ENCODE data around the gene CDC16.
A peak's percentile ranks its signal among the peaks of the same experiment; 100 is the strongest.

Gene CDC16

DNA sequence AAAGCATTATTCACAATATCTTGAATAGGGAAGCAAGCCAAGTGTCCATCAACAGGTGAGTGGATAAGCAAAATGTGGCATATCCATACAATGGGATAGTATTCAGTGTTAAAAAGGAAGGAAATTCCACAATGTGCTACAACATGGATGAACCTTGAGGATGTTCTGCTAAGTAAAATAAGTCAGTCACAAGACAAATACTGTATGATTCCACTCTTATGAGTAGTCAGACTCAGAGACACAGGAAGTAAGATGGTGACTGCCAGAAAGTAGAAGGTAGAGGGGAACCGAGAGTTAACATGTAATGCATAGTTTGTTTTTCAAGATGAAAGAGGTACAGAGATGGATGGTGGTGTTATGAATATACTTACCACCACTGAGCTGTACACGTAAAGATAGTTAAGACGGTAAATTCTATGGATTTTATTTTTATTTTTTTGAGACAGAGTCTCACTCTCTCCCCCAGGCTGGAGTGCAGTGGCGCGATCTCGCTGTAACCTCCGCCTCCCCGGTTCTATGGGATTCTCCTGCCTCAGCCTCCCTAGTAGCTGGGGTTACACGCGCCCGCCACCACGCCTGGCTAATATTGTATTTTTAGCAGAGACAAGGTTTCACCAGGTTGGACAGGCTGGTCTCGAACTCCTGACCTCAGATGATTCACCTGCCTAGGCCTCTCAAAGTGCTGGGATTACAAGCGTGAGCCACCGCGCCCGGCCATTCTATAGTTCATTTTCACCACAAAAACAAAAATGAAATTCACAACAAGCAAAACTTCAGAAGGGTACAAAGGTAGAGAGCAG, 78.6 kb downstream of the CDC16 start:
- Histone ChIP-seq H3K27ac (ENCODE audit: low read depth, low read length, poor library complexity, severe bottlenecking) (peak overlapping the region; percentile 93), H4K20me1 (ENCODE audit: insufficient read depth, low read length) (no peaks in the 10 kb centered on the region), H3K4me2 (ENCODE audit: low read length) (peak overlapping the region; percentile 89), H3K9me2 (ENCODE audit: low read depth, low read length) (no peaks in the 10 kb centered on the region), H3K4me3 (ENCODE audit: low read depth, low read length, poor library complexity, severe bottlenecking) (peak overlapping the region; percentile 75), H3K9ac (ENCODE audit: low read length) (peak overlapping the region; percentile 93), H3K9me3 (ENCODE audit: low read length) (no peaks in the 10 kb centered on the region), H3F3A (ENCODE audit: insufficient read depth, low read length) (peaks cover 8% of the 10 kb centered on the region; the same call in 1 of the 2 replicates), H3K4me1 (ENCODE audit: insufficient read depth, low read length, severe bottlenecking) (peaks cover 84% of the 10 kb centered on the region), H2AFZ (ENCODE audit: low read length) (no peak overlapping the region; the same call in 1 of the 2 replicates), H3K79me2 (ENCODE audit: insufficient read depth, low read length) (peaks cover 43% of the 10 kb centered on the region), H3K27me3 (ENCODE audit: insufficient read depth, low read length) (no peaks in the 10 kb centered on the region), H3K36me3 (ENCODE audit: insufficient read depth, low read length) (peaks cover 26% of the 10 kb centered on the region; the same call in 1 of the 2 replicates)
- no peak for TF ChIP-seq EZH2 (IDR thresholded peaks at IDR 0.05; ENCODE audit: borderline replicate concordance, low read length)
- TF ChIP-seq, protein P1, sequence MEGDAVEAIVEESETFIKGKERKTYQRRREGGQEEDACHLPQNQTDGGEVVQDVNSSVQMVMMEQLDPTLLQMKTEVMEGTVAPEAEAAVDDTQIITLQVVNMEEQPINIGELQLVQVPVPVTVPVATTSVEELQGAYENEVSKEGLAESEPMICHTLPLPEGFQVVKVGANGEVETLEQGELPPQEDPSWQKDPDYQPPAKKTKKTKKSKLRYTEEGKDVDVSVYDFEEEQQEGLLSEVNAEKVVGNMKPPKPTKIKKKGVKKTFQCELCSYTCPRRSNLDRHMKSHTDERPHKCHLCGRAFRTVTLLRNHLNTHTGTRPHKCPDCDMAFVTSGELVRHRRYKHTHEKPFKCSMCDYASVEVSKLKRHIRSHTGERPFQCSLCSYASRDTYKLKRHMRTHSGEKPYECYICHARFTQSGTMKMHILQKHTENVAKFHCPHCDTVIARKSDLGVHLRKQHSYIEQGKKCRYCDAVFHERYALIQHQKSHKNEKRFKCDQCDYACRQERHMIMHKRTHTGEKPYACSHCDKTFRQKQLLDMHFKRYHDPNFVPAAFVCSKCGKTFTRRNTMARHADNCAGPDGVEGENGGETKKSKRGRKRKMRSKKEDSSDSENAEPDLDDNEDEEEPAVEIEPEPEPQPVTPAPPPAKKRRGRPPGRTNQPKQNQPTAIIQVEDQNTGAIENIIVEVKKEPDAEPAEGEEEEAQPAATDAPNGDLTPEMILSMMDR (IDR thresholded peaks at IDR 0.05; ENCODE audit: low read length), result no peak

DNA sequence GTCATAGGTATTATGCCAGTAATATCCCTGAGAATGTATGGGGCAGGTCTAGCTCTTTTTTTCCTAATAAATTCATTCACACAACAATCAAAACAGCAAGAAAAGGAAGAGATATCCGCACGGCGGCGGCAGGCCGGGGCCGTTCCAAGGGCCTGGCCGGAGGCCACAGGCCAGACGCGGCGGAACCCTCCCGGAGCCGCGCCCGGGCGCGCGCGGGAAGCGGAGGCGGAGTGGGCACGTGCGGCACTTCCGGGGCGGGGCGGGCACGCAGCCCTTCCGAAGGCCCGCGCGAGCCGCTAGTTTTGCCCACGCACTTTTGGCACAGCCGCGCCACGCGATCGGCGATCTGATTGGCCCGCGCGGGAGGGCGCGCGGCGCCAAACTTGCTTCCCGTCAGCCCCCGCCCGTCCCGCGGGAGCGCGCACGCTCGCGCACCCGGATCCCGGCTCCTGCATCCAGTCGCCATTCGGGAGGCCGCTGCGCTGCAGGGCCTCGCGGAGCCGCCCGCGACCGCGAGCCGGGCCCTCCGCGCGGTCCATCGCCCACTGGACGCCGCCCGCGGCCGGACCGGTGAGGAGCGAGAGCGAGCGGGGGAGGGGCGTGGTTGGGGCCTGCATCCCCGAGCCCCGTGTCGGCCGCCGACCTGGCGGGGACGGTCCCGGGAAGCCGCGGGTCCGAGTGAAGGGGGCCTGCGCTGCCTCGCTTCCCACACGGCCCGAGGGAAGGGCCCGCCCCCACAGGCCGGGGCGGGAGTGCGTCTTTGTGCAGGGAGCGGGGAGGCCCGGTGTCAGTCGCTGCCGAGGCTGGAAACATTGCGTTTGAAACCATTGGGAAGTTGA, 79.6 kb downstream of the CDC16 start, which contains the start of gene CHAMP1:
Gene CHAMP1 (plus strand): TSS at position 430 of the 839 bp plus-strand sequence. CDS start 9,340 bp downstream, outside the sequence.
- TF ChIP-seq, protein P1 (IDR thresholded peaks at IDR 0.05; ENCODE audit: low read length), result no peak
- no peak for TF ChIP-seq EZH2 (IDR thresholded peaks at IDR 0.05; ENCODE audit: borderline replicate concordance, low read length)
- Histone ChIP-seq H3K79me2 (ENCODE audit: insufficient read depth, low read length) (peaks cover 54% of the 10 kb centered on the region), H4K20me1 (ENCODE audit: insufficient read depth, low read length) (0 out of 2 replicates have a peak, but pooled peaks cover 2% of the 10 kb centered on the region), H3K4me3 (ENCODE audit: low read depth, low read length, poor library complexity, severe bottlenecking) (peak within 1 kb of the TSS; percentile 75), H3K9me3 (ENCODE audit: low read length) (no peaks in the 10 kb centered on the region), H3F3A (ENCODE audit: insufficient read depth, low read length) (peaks cover 5% of the 10 kb centered on the region; the same call in 1 of the 2 replicates), H3K9ac (ENCODE audit: low read length) (peak within 1 kb of the TSS; percentile 93), H3K4me2 (ENCODE audit: low read length) (peak within 1 kb of the TSS; percentile 89), H3K27me3 (ENCODE audit: insufficient read depth, low read length) (no peaks in the 10 kb centered on the region), H3K36me3 (ENCODE audit: insufficient read depth, low read length) (peaks cover 36% of the 10 kb centered on the region; the same call in 1 of the 2 replicates), H2AFZ (ENCODE audit: low read length) (no peak within 1 kb of the TSS), H3K27ac (ENCODE audit: low read depth, low read length, poor library complexity, severe bottlenecking) (peak within 1 kb of the TSS; percentile 93), H3K9me2 (ENCODE audit: low read depth, low read length) (no peaks in the 10 kb centered on the region), H3K4me1 (ENCODE audit: insufficient read depth, low read length, severe bottlenecking) (peaks cover 92% of the 10 kb centered on the region)

DNA sequence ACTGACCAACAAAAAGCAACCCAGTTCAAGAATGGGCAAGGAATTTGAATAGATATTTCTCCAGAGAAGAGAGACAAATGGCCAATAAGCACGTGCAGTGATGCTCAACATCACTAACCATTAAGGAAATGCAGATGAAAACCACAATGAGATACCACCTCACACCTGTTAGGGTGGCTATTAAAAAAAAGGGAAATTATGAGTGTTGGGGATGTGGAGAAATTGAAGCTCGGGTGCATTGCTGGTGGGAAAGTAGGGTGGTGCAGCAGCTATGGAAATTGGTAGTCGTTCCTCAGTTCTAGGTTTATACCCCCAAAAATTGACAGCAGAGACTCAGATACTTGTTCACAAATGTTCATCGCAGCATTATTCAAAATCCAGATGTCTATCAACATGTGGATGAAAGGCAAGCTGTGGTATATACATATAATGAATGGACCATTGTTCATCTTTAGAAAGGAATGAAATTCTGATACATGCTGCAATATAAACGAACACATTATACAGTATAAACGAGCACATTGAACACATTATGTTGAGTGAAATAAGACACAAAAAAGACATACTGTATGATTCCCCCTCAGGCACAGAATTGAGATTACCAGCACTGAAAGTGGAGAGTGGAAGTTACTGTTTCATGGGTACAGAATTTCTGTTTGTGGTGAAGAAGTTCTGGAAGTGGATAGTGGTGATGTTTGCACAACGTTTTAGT, 80.5 kb downstream of the CDC16 start:
- no peaks in the 10 kb centered on the region for H3K9me3 ChIP-seq (ENCODE audit: low read length)
- peak overlapping the region; percentile 93 for H3K9ac ChIP-seq (ENCODE audit: low read length)
- H3K79me2 ChIP-seq (ENCODE audit: insufficient read depth, low read length), result peaks cover 63% of the 10 kb centered on the region
- peaks cover 46% of the 10 kb centered on the region for H3K36me3 ChIP-seq (ENCODE audit: insufficient read depth, low read length)
- H3K27ac ChIP-seq (ENCODE audit: low read depth, low read length, poor library complexity, severe bottlenecking), result peak overlapping the region; percentile 93
- H3K27me3 ChIP-seq (ENCODE audit: insufficient read depth, low read length), result no peaks in the 10 kb centered on the region
- no peaks in the 10 kb centered on the region; the same call in 1 of the 2 replicates for H3F3A ChIP-seq (ENCODE audit: insufficient read depth, low read length)
- H3K4me1 ChIP-seq (ENCODE audit: insufficient read depth, low read length, severe bottlenecking), result peaks cover 87% of the 10 kb centered on the region
- H3K4me3 ChIP-seq (ENCODE audit: low read depth, low read length, poor library complexity, severe bottlenecking), result peak overlapping the region; percentile 75
- H3K4me2 ChIP-seq (ENCODE audit: low read length), result peak overlapping the region; percentile 89
- H3K9me2 ChIP-seq (ENCODE audit: low read depth, low read length), result no peaks in the 10 kb centered on the region
- H4K20me1 ChIP-seq (ENCODE audit: insufficient read depth, low read length), result 0 out of 2 replicates have a peak, but pooled peaks cover 4% of the 10 kb centered on the region
- no peak overlapping the region for H2AFZ ChIP-seq (ENCODE audit: low read length)
- TF ChIP-seq, protein P1 (IDR thresholded peaks at IDR 0.05; ENCODE audit: low read length), result no peak
- no peak for TF ChIP-seq EZH2 (IDR thresholded peaks at IDR 0.05; ENCODE audit: borderline replicate concordance, low read length)
